Stimulated activated naive B cell treated with anti-CD40 and anti-IgM and Interleukin-4, amounts not matched to agents 10 μg/mL and 1 μg/mL and 100 μg/mL, for 72 hours (primary cell): ENCODE measurements around the gene ANKRD6.
"Not testable (repeated sequence)": the region's sequence is repeated elsewhere in the genome, so short reads cannot be mapped to it uniquely, and the experiment has no call there.

Source experiments
- ATAC-seq, 2 donors: fragments of 150-1000 bp; cut with Tn5 transposase; replicated peaks; 2 replicates each; pipeline ENCODE4 v1.10.0; 2021; ENCODE audit warnings: moderate library complexity in 1 of 2
- DNase-seq: peaks from one replicate; pipeline ENCODE4 v3.0.0; 2021
- H3K27ac Mint-ChIP-seq: one replicate; pipeline ENCODE4 v1.8.0; 2022; ENCODE audit warnings: mild to moderate bottlenecking, mixed read lengths
- H3K27me3 Mint-ChIP-seq, 2 donors: one replicate each; pipeline ENCODE4 v1.8.0; 2022; ENCODE audit warnings: mixed read lengths in 2 of 2
- H3K36me3 Mint-ChIP-seq, 2 donors: one replicate each; pipeline ENCODE4 v1.8.0; 2022; ENCODE audit warnings: mixed read lengths in 2 of 2, mild to moderate bottlenecking in 1 of 2
- H3K4me1 Mint-ChIP-seq, 2 donors: one replicate each; pipeline ENCODE4 v1.8.0; 2022; ENCODE audit warnings: mixed read lengths in 2 of 2, mild to moderate bottlenecking in 1 of 2
- H3K4me3 Mint-ChIP-seq, 2 donors: one replicate each; pipeline ENCODE4 v1.8.0; 2022; ENCODE audit warnings: mild to moderate bottlenecking in 2 of 2, mixed read lengths in 2 of 2, moderate library complexity in 1 of 2
- H3K9me3 Mint-ChIP-seq, 2 donors: one replicate each; pipeline ENCODE4 v1.8.0; 2022; ENCODE audit warnings: mixed read lengths in 2 of 2, mild to moderate bottlenecking in 1 of 2

ANKRD6 gene

DNA sequence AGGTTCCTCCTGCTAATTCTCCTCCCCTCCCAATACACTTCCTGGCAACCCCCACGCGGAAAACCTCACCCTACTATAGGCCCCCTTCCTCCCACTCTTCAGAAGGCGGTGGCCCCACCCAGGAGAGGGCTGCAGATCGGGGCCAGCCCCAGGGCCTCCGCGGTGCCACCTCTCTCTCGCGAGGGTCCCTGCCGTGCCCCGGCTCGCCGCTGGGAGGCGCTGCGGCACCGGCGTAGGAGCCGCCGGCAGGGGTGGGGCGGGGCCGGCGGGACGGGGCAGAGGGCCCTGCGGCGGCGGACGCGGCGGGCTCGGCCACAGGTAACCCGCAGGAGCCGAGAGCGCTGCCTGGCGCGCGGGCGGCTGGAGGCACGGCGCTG is at the start of gene ANKRD6:
Gene ANKRD6 (plus strand): TSS at position 278 of the 377 bp plus-strand sequence. CDS start 133,825 bp downstream, outside the sequence.
- DNase-seq (peak; percentile 81), ATAC-seq (peak; percentile 92)
- Mint-ChIP-seq H3K9me3 (no peaks in the 10 kb centered on the region), H3K27me3 (peaks cover 0 to 9% of the 10 kb centered on the region in 2 donors), H3K4me1 (peaks cover 10 to 33% of the 10 kb centered on the region in 2 donors), H3K27ac (peak within 1 kb of the TSS; percentile 83), H3K36me3 (no peaks in the 10 kb centered on the region), H3K4me3 (peak within 1 kb of the TSS; percentile 85 to 89)

DNA sequence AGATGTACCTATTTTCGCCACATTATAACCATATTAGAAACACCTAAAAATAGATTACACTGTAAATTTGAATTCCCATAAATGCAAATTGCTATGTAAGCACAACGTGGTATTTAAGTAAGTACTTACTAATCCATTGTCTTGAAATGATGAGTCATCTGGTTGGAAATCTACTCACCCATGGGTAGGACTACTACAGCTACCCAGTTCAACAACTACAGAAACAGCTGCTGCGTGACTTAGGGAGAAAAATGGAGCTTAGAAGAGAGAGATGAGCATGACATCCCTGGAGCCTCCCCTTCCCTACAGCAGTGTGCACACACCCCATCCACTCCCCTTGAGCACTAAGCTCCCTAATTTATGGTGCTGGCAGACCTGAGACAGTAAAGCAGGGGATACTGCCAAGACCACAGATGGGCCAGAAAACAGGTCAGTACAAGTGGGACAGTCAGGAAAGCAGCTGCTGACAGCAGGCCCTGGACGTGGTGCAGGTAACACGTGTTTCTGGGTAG is 47.7 kb upstream of the ANKRD6 start:
- DNase-seq, result no peak
- peak overlapping the region; percentile 42 to 58 for H3K4me3 Mint-ChIP-seq
- peaks cover 27 to 55% of the 10 kb centered on the region in 2 donors for H3K4me1 Mint-ChIP-seq
- ATAC-seq, result peak; percentile 33 to 49
- no peaks in the 10 kb centered on the region for H3K27me3 Mint-ChIP-seq
- peak overlapping the region; percentile 89 for H3K27ac Mint-ChIP-seq
- peaks cover 2 to 4% of the 10 kb centered on the region in 2 donors for H3K9me3 Mint-ChIP-seq
- H3K36me3 Mint-ChIP-seq, result peaks cover 26 to 35% of the 10 kb centered on the region in 2 donors

DNA sequence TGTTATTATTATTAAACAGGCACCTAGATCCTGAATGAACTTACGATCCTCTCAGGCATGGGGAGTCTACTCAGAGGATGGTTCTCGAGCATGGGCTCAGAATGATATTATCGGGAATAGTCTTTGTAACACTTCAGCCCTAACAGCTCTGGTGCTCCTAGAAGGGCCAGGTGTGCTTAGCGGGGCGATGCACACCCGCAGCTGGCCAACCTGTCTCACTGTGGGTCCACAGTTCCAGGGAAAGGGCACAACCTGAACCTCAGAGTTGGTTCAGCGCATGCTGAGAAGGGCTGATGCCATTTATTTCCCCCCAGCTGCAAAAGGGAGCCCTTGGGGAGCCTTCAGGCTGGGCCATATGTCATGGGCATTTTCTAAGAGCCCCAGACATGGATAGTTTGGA is 47.1 kb upstream of the ANKRD6 start:
- no peak for ATAC-seq
- peaks cover 2 to 4% of the 10 kb centered on the region in 2 donors for H3K9me3 Mint-ChIP-seq
- no peak overlapping the region for H3K27ac Mint-ChIP-seq
- H3K27me3 Mint-ChIP-seq, result no peaks in the 10 kb centered on the region
- no peak for DNase-seq
- peaks cover 25 to 49% of the 10 kb centered on the region in 2 donors for H3K4me1 Mint-ChIP-seq
- peaks cover 26 to 33% of the 10 kb centered on the region in 2 donors for H3K36me3 Mint-ChIP-seq
- no peak overlapping the region for H3K4me3 Mint-ChIP-seq

DNA sequence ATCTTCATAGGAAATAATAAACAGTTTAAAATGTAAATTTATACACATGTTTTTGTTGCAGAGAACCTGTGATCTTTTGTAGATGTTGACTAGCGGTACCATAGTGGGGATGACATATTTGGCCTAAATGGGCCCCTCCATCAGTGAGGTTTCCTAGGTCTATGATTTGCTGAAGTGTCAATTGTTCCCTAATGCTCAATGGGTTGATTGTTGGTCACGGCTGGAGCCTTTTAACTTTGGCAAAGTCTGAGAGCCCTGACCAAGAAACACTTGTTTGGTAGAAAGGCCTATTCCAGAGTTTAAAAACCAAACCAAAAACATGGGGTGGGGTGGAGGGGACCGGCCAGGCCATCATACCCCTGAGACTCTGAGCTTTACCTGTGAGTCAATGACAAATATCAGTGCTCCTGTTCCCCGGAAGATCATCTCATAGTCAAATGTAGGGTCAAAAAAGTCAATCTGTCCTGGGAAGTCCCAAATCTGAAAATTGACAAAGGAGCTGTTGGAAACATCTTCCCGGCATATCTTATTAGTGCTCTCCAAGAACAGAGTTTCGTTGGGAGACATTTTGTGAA is 45.9 kb upstream of the ANKRD6 start:
- ATAC-seq, result peak; percentile 55 to 57

DNA sequence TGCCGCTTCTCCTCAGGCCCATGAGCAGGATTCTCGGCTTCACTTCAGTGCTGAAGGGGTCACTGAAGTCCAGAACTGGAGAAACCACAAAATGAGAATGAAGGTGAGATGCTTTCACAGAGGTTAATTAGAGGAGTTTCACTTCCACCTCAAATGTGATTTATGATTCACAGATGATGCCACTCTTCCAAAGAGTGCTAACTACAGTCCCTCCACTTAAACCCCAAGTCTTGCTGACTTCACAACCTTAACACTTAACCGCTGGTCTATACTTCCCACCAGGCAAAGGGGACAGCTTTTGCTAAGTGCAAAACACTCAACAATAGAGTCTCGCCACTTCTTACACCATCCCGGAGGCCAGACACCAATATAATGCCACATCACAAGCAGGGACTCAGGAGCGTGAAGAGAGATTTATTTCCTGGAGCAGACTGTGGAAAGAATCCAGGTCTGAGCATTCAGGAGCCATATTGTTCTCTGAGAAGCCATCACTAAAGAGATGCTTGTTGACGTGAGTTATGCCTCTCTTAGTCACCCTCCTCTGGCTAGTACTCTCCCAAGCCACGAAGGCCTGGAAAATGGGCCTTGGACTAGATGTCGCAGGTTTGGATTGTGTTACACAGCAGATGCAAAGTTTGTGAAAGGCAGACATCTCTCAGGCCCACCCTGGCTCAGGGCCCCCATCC is 45.3 kb upstream of the ANKRD6 start:
- peak overlapping the region; percentile 64 to 69 for H3K4me3 Mint-ChIP-seq
- peak overlapping the region; percentile 90 for H3K27ac Mint-ChIP-seq
- H3K27me3 Mint-ChIP-seq, result no peaks in the 10 kb centered on the region
- DNase-seq, result peak; percentile 48
- H3K36me3 Mint-ChIP-seq, result peaks cover 32 to 37% of the 10 kb centered on the region in 2 donors
- H3K9me3 Mint-ChIP-seq, result peaks cover 3 to 4% of the 10 kb centered on the region in 2 donors
- peak; percentile 95 to 96 for ATAC-seq
- peaks cover 23 to 41% of the 10 kb centered on the region in 2 donors for H3K4me1 Mint-ChIP-seq

More for the DNA sequence above, 45.9 kb upstream of the ANKRD6 start:
- Mint-ChIP-seq H3K36me3 (peaks cover 32 to 37% of the 10 kb centered on the region in 2 donors), H3K4me3 (peak overlapping the region; percentile 64 to 69), H3K4me1 (peaks cover 23 to 41% of the 10 kb centered on the region in 2 donors), H3K27ac (peak overlapping the region; percentile 90), H3K9me3 (peaks cover 3 to 4% of the 10 kb centered on the region in 2 donors), H3K27me3 (no peaks in the 10 kb centered on the region)
- DNase-seq, result no peak

DNA sequence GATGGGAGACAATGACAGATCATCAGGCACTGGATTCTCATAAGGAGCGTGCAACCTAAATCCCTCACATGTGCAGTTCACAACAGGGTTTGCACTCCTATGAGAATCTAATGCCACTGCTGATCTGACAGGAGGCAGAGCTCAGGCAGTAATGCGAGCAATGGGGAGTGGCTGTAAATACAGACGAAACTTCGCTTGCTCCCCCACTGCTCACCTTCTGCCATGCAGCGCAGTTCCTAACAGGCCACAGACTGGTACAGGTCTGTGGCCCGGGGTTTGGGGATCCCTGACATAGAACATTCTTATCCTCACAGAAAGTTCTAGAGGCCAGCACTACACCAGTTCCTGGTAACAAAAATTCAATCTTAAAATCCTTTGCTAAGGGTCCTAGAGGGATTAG is 44.1 kb upstream of the ANKRD6 start:
- Mint-ChIP-seq H3K9me3 (peaks cover 8 to 9% of the 10 kb centered on the region in 2 donors), H3K4me1 (peaks cover 29 to 50% of the 10 kb centered on the region in 2 donors), H3K27ac (no peak overlapping the region), H3K4me3 (no peak overlapping the region), H3K36me3 (peaks cover 37 to 38% of the 10 kb centered on the region in 2 donors), H3K27me3 (no peaks in the 10 kb centered on the region)
- ATAC-seq (no peak), DNase-seq (no peak)

DNA sequence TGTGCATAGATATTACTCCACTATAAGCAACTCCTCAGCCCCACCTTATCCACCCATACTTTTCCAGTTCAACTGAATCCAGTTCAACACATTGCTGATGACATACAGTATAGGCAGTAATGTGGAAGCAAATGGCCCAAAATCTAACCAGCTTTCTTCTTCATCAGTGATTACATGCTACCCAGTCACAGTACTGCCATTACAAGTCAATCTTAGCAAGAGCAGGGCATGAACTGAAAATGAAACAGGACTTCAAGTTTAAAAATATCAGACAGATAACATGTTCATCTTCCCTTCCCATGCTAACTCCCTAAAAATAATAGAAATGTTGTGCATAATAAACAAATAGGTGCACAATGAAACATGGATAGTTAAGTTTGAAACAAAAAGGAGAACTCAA is 40.1 kb upstream of the ANKRD6 start:
- H3K36me3 Mint-ChIP-seq, result peaks cover 20 to 23% of the 10 kb centered on the region in 2 donors
- peaks cover 6 to 7% of the 10 kb centered on the region in 2 donors for H3K9me3 Mint-ChIP-seq
- peaks cover 15 to 23% of the 10 kb centered on the region in 2 donors for H3K4me1 Mint-ChIP-seq
- H3K4me3 Mint-ChIP-seq, result no peak overlapping the region
- DNase-seq (no peak), ATAC-seq (no peak)
- H3K27ac Mint-ChIP-seq, result no peak overlapping the region
- no peaks in the 10 kb centered on the region for H3K27me3 Mint-ChIP-seq

DNA sequence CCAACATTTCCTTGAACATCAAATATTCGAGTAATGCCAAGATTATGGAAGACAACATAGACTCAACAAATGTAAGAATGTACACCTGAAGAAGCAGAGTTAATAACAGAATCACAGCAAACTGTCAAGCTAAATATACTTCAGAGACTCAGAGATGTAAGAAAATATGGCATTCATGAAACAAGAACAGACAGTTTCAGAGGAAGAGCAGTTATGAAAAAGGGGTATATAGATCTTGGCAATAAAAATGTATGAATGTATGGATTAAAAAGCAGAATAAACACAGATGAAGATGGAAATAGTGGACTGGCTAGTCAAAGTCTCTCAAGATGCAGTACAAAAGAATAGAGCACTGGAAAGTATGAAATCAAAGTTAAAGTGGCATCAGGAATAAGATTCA is 39.3 kb upstream of the ANKRD6 start:
- ATAC-seq (no peak), DNase-seq (no peak)
- H3K9me3 Mint-ChIP-seq, result peaks cover 6 to 7% of the 10 kb centered on the region in 2 donors
- H3K4me3 Mint-ChIP-seq, result no peak overlapping the region
- H3K36me3 Mint-ChIP-seq, result peaks cover 23 to 27% of the 10 kb centered on the region in 2 donors
- no peak overlapping the region for H3K27ac Mint-ChIP-seq
- peaks cover 11 to 22% of the 10 kb centered on the region in 2 donors for H3K4me1 Mint-ChIP-seq
- H3K27me3 Mint-ChIP-seq, result no peaks in the 10 kb centered on the region

DNA sequence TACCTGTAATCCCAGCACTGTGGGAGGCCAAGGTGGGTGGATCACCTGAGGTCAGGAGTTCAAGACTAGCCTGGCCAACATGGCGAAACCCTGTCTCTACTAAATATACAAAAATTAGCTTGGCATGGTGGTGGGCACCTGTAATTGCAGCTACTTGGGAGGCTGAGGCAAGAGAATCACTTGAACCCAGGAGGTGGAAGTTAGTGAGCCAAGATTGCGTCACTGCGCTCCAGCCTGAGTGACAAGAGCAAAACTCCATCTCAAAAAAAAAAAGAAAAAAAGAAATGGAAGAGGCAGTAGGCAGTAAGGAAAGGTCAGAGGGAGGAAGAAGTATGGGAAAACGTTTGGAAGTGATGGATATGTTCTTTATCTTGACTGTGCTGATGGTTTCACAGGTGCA is 35.1 kb upstream of the ANKRD6 start:
- Mint-ChIP-seq H3K36me3 (peaks cover 19 to 25% of the 10 kb centered on the region in 2 donors), H3K4me1 (peaks cover 14 to 35% of the 10 kb centered on the region in 2 donors)
- not testable (repeated sequence) for DNase-seq, H3K27ac Mint-ChIP-seq, ATAC-seq, H3K9me3 Mint-ChIP-seq, H3K27me3 Mint-ChIP-seq, H3K4me3 Mint-ChIP-seq

DNA sequence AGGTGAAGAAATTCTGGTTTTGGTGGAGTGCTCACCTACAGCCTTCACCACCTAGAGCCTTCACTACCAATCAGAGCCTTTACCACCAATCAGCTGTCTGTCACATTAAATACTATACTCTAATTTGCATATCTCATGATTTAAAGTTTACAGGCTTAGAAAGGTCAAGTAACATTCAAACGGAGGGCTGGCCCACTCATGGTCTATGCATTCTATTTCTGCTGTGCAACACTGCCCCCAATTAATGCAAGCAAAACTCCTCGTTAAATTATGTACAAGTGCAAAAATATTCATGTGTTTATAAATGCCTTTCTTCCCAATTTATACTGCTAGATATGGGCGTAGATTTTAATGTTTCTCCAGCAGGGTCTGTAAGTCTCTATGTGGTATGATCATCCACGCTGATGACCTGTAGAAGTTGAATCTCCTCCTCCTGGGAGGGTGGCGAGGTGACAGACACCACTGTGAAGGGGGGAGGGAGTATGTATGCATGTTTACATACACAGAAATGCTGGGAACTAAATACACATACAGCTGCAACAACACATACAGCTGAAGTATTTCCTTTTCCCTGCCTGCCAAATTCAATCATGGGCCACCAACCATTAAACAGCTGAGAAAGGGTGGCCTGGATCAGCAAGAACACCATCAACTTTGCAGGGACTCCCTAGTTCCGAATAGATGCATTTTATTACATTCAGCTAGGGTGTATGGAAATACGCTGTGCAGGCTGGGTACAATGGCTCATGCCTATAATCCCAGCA is 34.0 kb upstream of the ANKRD6 start:
- peaks cover 8 to 26% of the 10 kb centered on the region in 2 donors for H3K4me1 Mint-ChIP-seq
- no peak overlapping the region for H3K4me3 Mint-ChIP-seq
- no peak for DNase-seq
- peaks cover 9 to 16% of the 10 kb centered on the region in 2 donors for H3K36me3 Mint-ChIP-seq
- H3K27ac Mint-ChIP-seq, result no peak overlapping the region
- ATAC-seq, result no peak
- no peaks in the 10 kb centered on the region for H3K27me3 Mint-ChIP-seq
- H3K9me3 Mint-ChIP-seq, result peaks cover 0 to under 1% of the 10 kb centered on the region in 2 donors

DNA sequence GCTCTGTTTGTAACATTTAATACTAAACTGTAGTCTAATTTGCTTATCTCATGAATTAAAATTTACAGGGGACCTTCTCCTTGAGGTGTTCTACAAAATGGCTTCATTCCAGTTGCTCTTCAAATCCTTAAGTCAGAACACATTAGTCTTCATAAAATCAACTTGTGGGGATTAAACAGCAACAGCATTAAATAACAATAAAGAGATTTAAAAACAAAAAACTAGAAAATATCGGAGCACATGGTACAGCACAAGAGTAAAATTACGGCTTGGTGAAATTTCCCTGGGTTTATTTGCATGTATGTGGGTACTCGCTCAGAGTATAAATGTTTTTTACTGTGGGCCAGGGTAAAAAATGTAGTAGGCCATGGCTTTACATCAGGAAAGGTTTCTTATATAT is 32.9 kb upstream of the ANKRD6 start:
- no peak for ATAC-seq
- H3K4me1 Mint-ChIP-seq, result peaks cover 8 to 23% of the 10 kb centered on the region in 2 donors

DNA sequence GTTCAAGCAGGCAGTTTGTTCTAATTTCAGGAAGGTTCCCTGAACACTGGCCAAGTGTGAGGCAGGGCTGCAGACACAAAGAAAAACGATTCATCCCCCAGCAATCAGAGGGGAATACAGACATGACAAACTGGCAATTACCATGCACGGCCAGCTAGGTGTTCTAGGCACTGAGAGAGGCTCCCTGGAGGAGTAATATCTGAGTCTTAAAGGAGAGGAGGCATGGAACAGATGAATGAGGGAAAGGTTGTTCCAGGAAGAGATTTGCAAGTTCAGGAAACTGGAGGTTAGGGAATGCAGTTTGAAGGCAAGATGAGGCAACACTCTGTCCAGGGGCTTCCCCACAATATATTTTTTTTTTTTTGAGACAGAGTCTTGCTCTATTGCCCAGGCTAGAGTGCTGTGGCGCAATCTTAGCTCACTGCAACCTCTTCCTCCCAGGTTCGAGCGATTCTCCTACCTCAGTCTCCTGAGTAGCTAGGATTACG is 32.0 kb upstream of the ANKRD6 start:
- DNase-seq, result no peak
- H3K27ac Mint-ChIP-seq, result no peak overlapping the region
- ATAC-seq, result no peak
- H3K4me3 Mint-ChIP-seq, result no peak overlapping the region
- H3K4me1 Mint-ChIP-seq, result peaks cover 8 to 24% of the 10 kb centered on the region in 2 donors
- H3K9me3 Mint-ChIP-seq, result no peaks in the 10 kb centered on the region
- peaks cover 8 to 17% of the 10 kb centered on the region in 2 donors for H3K36me3 Mint-ChIP-seq
- peaks cover 0 to under 1% of the 10 kb centered on the region in 2 donors for H3K27me3 Mint-ChIP-seq

More for the DNA sequence above, 32.9 kb upstream of the ANKRD6 start:
- Mint-ChIP-seq H3K9me3 (no peaks in the 10 kb centered on the region), H3K27ac (no peak overlapping the region), H3K27me3 (no peaks in the 10 kb centered on the region), H3K36me3 (peaks cover 5 to 14% of the 10 kb centered on the region in 2 donors), H3K4me3 (no peak overlapping the region)
- no peak for DNase-seq

DNA sequence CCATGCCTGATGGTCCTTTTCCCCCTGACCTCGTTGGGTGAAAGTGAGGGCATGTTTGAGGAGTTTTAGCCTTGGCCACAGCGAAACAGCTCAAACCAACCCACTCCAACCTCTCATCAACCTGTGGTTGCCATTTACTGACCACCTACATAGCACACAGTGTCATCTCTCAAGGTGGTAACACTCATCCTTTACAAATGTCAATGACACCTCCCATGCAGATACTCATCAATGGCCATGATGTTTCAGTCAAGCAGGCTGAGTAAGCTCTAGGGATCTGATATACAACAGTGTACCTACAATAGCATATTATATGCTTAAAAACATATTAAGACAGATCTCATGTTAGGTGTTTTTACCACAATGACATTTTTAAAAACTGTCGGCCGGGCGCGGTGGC is 30.2 kb upstream of the ANKRD6 start:
- peaks cover 15 to 19% of the 10 kb centered on the region in 2 donors for H3K36me3 Mint-ChIP-seq
- peaks cover 11 to 29% of the 10 kb centered on the region in 2 donors for H3K4me1 Mint-ChIP-seq
- ATAC-seq, result no peak

DNA sequence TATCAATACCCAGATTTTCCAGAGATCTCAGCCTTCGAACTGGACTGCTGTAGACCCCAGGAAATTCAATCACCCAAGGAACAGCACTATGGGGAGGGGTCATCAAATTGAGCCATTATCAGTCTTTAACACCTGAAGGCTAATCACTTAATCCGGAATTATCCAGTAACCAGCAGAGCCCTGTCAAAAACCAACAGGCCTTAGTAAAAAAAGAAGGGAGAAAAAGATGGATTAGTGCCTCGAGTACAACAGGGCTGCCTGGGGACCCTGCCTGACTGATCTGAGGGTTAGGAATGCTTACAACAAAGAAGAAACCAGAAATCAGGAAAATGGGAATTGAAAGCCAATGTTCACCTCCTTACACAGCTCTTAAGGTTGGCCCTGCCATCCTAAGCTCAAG is 28.4 kb upstream of the ANKRD6 start:
- Mint-ChIP-seq H3K4me1 (peaks cover 11 to 25% of the 10 kb centered on the region in 2 donors), H3K4me3 (no peak overlapping the region), H3K36me3 (peaks cover 8 to 15% of the 10 kb centered on the region in 2 donors), H3K27ac (no peak overlapping the region), H3K27me3 (peaks cover 0 to 3% of the 10 kb centered on the region in 2 donors), H3K9me3 (no peaks in the 10 kb centered on the region)
- DNase-seq (no peak), ATAC-seq (no peak)

More for the DNA sequence above, 30.2 kb upstream of the ANKRD6 start:
- no peak overlapping the region for H3K4me3 Mint-ChIP-seq
- H3K9me3 Mint-ChIP-seq, result no peaks in the 10 kb centered on the region
- H3K27me3 Mint-ChIP-seq, result peaks cover 0 to 3% of the 10 kb centered on the region in 2 donors
- H3K27ac Mint-ChIP-seq, result no peak overlapping the region
- no peak for DNase-seq
